Medulla oblongata (tissue), 1 donor: ENCODE measurements around the gene SMG9.
"Not testable (repeated sequence)": the region's sequence is repeated elsewhere in the genome, so short reads cannot be mapped to it uniquely, and the experiment has no call there.

ENCODE experiments used
- DNase-seq: peaks from one replicate; pipeline ENCODE4 v3.0.0-alpha.2; 2015; ENCODE audit errors: extremely low spot score

The SMG9 gene

DNA sequence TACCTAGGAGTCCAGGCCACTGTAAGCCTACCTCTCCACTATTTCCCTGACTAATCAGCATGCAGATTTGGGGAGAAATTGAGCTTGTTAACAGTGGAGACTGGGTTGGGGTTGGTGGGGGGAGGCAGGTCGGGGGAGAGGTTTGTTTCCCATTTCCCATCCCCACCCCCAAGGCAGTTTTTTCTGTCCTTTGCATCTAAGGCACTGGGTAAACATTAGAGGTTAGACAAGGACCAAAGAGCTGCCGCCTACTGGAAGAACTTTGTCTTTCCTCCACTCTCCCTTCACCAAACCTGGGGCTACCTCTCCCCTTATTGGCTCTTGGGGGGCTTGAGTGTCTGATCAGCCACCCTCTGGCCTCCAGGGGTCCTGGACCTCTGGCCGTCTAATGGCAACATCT is 25.1 kb upstream of the SMG9 start:
- no peak for DNase-seq

DNA sequence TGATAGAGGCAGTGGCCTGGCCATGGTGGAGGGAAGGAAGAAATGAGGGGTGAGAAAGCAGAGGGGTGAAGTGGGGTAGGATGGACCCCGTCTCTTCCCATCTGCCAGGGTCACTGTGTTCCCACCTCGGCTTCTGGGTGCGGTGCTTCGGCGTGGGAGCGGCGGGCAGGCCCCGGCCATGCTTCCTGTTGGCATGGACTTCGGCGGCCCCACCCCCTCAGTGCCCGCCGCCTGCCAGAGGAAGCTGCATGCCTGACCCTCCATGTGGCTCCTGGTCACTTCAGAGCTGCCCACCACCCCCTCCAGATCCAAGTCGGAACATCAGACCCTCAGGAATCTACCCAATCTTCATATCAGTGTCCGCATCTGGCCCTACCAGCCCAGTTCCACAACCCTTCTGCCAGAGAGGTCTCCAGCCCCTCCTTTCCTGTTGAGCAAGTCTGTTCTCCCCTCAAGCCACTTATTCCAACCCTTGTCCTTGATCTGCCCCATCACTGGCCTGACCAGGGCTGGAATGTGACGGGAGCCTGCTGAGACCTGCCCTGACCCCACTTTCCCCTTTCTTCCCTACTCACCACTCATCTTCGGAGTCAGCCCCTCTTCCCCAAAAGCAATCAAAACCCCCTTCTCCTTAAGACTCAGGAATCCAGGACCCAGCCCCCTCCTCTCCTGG is 24.5 kb upstream of the SMG9 start:
- DNase-seq: no peak

DNA sequence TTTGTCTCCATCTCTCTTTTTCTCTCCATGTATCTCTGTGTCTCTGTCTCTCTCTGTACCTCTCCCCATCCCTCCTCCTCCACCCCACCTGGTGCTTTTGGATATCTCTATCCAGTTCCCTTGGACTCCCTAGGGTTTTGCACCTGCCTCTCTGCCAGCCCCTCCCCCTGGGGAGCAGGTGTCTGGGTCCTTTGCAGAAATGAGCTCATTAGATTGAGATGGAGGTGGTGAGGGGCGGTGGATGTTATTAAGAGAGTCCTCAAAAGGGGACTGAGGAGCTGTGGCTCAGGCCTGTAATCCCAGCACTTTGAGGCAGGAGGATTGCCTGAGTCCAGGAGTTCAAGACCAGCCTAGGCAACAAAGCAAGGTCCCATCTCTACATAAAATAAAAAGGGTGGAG is 23.9 kb upstream of the SMG9 start:
- DNase-seq: no peak

DNA sequence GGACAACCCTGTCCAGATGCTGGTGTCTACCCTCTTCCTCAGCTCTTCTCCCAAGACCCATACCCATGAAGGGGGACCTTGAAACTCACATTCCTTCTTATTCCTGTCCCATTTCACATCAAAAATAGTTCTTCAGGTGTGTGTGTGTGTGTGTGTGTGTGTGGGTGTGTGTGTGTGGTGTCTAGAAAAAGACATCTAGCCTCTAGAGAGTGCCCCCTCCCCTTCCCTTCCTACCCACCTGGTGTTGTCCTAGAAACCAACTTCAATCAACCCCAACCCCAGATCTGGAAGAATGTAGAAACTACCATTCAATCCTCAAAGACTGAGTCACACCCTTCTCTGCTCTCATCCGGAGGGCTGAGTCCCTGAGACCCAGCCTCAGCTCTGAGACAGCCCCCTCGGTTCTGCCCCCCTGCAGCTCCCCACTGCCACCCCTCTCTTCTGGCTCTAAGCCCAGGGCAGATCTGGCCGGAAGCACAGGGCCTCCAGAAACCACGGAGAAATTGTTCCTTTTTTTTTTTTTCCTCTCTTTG is 22.5 kb upstream of the SMG9 start:
- peak; percentile 56 for DNase-seq

DNA sequence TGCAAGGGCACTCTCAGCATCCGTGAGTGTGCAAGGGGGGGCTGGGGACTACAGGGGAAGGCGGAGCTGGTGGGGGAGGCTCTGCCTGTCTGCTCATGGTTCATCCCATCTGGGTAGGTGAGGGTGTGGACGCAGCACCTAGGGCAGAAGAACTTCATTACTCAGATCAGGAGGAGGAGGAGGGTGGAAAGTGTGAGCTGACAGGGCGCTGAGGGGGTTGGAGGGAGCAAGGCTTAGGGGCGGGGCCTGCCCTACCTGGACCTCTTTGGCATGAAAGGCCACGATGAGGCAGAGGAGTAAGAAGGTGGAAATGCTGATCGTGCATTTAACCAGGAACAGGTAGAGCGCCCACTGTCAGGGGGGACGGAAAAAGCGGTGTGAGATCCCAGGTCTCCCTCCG is 21.5 kb upstream of the SMG9 start:
- no peak for DNase-seq

DNA sequence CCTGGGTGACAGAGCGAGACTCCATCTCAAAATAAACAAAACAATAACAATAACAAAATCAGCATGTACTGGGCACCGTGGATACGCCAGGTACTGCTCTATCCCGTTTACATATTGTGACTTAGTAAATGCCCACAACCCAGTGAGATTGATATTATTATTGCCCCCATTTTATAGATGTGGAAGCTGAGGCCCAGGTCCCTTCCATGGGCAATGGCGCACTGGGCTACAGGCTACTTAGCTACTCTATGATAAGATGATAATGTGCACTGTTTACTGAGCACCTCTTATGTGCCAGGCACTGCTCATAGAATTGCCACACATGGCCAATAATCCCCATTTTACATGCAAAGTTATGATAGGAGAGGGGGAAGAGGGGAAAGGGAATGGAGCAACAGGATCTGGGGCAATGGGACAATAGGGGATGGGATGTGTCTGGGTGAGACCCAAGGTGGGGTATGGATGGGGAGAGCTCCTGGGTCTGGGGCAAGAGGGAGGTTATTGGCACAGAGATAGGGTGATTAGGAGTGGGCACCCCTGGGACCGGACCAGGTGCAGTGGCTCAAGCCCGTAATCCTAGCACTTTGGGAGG is 20.6 kb upstream of the SMG9 start:
- DNase-seq: no peak

DNA sequence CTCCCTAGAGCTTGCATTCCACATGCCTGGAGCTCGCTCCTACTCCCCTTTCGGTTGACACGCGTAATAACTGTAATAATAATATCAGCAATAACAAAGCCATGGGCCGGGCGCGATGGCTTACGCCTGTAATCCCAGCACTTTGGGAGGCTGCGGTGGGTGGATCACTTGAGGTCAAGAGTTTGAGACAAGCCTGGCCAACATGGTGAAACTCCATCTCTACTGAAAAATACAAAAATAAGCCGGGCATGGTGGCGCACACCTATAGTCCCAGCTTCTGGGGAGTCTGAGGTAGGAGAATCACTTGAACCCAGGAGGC is 20.1 kb upstream of the SMG9 start:
- DNase-seq: not testable (repeated sequence)

DNA sequence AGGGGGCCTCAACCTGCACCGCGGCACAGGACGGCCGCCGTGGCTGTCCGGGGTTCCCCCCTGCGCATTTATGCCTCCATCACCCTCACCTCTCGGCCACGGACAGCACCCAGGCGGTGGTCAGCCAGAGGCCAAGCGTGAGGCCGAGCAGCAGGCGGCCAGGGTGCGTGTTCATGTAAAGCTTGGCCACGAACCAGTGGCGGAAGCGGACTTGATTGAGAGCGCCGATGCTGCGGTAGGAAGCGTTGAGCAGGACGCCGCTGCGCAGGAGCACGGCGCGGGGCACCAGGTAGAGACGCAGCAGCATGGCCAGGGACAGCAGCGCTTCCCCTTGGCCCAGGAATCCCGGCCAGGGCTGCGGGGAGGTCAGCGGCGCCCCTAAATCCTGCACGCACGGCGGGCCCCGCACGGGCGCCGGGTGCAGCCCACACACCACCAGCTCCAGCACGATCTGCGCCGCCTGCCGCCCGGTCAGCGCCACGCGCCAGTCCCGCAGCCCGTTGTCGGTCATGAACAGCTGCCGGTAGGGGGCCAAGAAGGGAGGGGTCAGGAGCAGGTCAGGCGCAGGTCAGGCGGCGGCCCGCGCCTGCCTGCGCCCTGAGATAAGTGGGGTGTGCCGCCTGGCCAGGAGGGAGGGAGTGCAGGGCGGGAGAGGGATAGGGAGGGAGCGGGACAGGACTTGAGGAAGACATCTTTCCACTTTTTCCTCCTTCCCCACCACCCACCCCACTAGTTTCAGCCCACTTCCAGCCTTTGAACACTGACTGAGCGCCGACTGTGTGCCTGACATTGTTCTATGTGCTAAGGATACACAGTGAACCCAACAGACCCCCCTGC is 19.6 kb upstream of the SMG9 start:
- DNase-seq: peak; percentile 43

DNA sequence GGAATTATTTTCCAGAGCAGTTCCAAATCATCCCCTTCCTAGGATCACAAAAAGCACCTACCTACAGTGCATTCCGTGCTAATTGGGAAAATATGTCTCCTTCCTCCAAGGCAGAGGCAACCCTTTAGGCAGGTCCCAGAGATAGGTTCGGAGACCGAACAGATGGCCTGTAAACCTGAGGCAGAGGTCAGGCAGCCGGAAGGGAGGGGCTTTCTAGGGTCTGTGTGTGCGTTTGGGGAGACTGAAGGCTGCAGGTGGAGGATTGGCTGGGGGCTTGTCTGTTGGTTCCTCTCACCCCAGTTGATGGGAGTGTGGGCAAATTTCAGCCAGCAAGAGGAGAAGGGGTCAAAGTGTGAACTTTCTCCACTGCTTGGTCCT is 19.0 kb upstream of the SMG9 start:
- no peak for DNase-seq

DNA sequence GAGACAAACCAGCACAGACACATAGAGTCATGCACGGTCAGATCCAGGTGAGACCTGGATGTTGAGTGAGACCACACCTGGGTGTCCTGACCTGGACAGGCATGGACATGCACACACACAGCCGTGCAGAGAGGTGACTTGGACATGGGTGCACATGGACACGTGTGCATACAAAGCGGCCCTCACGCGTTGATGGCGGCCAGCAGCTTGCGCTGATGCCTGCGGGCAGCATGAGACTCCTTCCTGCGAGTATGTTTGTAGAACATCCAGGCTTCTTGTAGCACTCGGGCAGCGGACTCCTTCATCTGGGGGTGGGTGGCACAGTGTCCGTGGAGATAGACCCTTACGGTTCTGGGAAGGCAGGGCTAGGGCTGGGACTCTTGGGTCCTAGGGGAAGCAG is 14.5 kb upstream of the SMG9 start:
- DNase-seq: no peak

DNA sequence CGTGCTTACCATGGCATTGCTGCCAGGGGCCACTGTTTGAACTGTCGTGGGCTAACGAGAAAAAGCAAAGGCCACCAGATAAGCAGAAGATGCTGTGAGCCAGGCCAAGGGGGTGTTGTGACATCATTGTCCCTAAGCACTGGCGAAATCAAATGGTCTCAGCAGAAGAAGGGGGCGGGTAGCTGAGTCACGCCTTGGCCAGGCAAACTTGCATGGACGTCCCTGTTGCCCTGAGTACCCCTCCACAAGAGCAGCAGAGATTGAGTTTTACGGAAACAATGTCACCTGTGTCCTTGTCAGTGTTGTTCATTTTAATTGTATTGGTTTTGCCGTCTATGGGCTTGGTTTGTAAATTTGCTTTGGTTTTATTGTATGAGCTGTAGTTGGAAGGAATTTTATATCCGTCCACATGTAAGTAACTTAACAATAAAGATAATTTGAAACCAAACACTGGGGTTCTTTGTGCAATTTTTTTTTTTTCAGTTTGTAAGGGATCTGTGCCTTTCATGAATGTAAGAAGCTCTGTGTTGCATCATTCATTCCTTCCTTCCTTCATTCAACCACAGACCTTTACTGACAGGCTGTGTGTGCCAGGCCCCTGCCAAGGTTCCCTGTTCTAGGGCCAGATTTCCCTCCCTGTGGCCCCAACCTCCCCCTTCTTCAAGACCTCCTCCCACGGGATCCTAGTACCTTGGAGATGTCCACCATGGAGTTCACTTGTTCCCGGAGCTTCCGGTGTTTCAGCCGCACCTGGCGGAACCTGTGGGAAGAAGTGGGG is 13.7 kb upstream of the SMG9 start:
- no peak for DNase-seq

DNA sequence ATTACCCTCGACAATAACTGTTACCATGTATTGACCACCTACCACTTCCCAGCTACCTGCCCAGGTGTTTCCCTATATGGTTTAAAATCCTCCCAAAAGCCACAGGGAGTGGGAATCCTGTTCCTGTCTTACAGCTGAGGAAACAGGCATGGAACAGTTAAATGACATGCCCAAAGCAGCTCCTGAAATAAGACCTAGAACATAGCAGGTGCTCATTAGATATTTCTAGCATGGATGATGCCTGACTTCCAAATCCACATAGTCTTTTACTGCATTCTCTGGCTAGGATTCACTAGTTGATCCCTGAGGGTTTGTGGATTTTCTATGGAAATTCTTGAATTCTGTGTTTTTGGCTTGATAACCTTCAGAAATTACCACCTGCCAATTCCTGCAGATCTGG is 13.1 kb upstream of the SMG9 start:
- DNase-seq: no peak

DNA sequence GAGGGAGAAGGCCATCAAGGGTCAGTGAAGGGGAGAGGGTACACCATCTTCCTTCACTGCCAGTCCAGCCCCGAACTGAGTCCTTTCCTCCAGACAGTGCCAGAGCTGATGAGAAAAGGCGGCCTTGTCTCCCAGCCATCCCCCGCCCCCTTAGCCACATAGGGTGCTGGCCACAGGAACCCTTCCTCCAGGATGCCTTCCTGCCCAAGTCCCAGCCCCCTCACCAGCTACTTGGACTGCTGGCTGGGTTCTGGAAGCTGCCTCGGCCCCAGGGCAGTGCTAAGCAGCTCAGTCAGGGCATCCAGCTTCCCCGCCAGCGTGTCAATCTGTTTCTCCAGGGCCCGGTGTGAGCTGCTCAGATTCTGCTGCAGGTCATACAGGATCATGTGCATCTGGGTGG is 12.6 kb upstream of the SMG9 start:
- DNase-seq: no peak

DNA sequence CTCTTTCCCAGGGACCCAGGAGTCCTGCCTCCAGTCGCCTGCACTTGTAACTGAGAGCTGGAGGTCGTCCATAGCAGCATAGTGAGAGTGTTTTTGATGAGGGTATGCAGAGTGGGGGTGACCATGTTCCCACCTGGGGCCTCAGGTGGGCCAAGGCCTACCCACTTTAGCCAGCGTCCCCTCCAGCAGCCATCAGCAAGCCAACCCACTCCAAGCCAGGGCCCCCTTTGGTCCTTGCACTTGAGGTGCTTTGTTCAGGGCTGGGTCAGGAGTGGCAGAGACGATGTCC is 11.9 kb upstream of the SMG9 start:
- no peak for DNase-seq

DNA sequence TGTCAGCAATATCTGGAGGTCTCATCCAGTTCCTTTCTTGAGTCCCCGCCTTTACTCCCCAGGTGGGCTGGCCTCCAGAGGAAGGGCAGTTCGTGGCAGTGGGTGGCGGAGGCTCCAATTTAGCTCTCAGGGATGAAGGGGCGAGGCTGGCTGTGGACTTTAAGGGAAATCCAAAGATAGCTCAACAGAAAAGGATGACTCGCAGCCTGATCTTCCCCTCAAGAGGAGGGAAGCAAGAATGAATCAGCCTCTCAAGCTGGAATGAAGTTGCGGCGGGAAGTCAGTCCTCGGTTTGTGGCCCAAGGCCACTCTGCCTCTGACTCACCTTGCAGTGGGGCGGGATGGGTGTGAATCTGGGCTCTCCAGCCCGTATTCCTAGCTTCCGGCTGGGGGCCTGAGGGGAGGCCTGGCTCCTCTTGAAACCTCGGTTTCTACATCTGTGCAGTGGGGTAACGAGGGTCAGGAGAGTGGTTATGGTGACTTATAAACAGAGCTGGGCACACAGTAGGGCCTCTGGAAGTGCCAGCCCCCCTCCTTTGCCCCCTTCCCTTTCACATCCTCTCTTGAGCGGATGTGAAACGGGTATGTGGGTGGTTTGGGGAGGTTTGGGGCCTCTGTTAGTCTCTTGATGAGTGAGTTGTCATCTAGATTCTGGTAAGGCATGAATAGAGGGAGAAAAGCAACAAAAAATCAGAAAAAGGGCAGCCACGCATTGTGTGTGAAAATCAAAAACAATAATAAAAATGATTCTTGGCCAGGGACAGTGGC is 10.5 kb upstream of the SMG9 start:
- DNase-seq: peak; percentile 60

DNA sequence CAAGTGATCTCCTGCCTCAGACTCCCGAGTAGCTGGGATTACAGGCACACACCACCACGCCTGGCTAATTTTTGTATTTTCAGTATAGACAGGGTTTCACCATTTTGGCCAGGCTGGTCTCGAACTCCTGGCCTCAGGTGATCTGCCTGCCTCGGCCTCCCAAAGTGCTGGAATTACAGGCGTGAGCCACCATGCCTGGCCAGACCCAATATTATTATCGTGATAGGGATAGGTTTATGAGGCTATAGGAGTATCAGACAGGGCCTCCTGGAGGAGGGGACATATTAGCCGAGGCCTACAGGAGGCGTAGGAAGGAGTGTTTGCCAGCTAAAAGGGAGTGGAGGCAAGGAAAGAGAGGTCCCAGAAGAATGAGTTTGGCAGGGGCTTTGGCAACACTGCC is 9.9 kb upstream of the SMG9 start:
- not testable (repeated sequence) for DNase-seq

DNA sequence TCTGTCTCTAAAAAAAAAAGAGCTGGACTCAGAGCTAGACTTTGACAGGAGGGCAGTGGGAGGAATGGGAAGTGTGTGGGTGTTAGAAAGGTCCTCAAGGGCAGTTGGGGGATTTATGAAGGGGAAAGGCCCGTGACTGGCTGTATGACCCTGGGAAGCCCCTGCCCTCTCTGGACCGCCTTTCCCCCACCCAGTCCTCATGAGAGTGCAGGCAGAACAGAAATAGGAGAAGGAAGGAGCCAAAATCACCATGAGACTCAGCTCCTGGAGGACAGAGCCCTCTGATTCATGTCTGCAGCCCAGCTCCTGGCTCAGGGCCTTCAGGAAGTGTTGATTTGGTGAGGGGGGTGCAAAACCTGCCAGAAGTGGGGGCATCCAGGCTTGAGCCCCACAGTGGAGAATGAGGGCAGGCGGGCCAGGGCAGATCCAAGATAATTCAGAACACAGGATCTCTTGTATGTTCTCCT is 8.7 kb upstream of the SMG9 start:
- DNase-seq: peak; percentile 26

DNA sequence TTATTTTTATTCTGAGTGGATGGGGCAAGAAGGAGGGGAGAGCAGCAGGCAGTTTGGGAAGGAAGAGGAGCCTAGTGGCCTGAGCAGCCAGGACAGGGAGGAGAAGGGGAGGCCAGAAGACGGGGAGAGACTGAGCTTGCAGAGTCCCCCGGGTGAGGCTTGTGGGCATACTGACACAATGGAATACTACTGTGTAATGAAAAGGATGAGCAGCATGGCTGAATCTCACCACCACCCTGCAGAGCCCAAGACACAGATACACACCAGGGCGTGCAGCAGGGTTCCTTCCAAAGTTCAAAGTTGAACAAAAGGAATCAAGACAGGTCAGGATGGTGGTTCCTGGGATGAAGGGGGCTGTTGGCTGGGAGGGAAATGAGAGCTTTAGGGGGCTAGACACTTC is 8.1 kb upstream of the SMG9 start:
- no peak for DNase-seq

DNA sequence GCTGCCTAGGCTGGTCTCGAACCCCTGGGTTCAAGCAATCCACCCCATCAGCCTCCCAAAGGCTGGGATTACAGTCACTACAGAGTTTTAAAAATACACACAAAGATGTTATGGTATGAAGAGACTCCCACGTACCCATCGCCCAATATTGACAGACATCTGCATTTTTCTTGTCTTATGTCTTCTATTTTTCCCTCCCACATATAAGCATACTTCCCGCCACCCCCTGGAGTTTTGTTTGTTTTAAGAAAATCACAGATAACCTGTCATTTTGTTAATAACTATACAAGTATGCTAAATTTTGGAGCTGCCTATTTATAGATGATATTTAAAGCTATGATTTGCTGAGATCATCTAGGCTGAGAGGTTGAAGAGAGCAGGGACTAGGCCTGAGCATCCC is 6.2 kb upstream of the SMG9 start:
- DNase-seq: no peak

DNA sequence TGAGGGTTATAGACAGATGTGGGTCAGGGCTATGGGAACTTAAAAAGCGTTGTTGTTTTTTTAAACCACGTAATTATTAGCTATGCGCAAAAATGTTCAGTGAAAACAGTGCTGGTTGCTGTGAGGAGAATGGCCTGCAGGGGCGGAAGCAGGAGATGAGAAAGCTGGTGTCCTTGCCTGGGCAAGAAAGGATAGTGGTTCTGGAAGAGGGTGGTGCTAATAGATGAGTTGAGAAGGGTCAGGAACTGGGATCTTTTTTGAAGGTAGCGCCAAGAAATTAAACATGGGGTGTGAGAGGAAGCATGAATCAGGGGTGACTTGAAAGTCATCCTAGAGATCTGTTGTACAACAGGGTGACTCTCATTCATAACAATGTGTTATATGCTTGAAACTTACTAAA is 4.8 kb upstream of the SMG9 start:
- no peak for DNase-seq

DNA sequence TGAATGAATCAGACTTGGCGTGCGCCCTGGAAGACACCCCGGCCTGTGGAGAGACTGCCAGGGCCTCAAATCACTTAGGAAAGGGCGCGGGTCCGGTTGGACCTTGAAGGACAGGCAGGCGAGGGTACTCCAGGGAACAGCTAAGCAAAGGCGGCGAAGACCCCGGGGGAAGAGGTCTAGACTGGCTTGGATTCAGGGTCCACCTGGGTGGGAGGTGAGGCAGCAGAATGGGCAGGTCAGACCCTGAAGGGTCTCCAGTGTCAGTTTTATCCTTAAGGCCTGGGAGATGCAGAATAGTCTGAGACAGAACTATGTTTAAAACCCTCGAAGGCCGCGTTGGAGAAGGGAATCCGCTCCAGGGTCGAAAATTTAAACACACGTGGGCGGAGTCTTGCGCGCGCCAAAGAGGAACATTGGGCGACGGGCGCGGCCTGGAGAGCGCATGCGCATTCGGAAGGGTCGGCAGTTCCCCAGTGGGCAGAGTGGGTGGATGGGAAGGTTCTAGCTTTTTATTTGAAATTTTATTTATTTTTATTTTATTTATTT is 567 bp upstream of the SMG9 start:
- DNase-seq: peak; percentile 83

DNA sequence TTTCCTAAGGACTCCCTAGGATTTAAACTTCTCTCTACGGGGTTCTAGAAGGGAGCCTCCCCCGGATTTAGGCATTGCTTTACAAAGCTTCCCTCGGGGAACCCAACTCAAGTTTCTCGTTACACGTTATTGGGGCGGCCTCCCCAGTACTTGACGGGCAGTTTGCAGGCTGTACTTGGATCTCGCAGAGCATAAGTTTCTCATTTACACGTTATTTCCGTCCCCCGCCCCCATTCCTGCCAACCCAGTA is 584 bp downstream of the SMG9 start:
- DNase-seq: no peak
